Stimulated activated CD8-positive, alpha-beta memory T cell treated with anti-CD3 and anti-CD28 coated beads, Interleukin-15, amount 100 ng/mL, for 4 hours (primary cell): ENCODE results near the gene KLK1.

Source experiments
- DNase-seq, 2 donors: peaks; one replicate each; pipeline ENCODE4 v3.0.0-alpha.2; 2020; ENCODE audit warnings: low read depth in 2 of 2

KLK1 gene

GRCh38 chr19:50836543-50837195 is 13.1 kb upstream of the KLK1 start:
- DNase-seq, result no peak

- DNase-seq, result peak in 1 of 2 donors; percentile 43
Observed at GRCh38 chr19:50835785-50836542, 12.4 kb upstream of the KLK1 start.

GRCh38 chr19:50835103-50835784 is 11.7 kb upstream of the KLK1 start:
- DNase-seq, result no peak

GRCh38 chr19:50833802-50834167 is 10.2 kb upstream of the KLK1 start:
- no peak for DNase-seq

GRCh38 chr19:50833117-50833801 is 9.7 kb upstream of the KLK1 start, which contains the start of gene KLK15:
Gene KLK15, minus strand, starts transcription at chr19:50833574. Its CDS starts 2,082 bp downstream, at chr19:50831492.
- DNase-seq, result no peak

- DNase-seq, result no peak
Observed at GRCh38 chr19:50832666-50833065, 9.1 kb upstream of the KLK1 start.

GRCh38 chr19:50831026-50831396 is 7.4 kb upstream of the KLK1 start:
- no peak for DNase-seq

- no peak for DNase-seq
Observed at GRCh38 chr19:50830266-50831025, 6.9 kb upstream of the KLK1 start.

GRCh38 chr19:50829801-50830200 is 6.2 kb upstream of the KLK1 start:
- DNase-seq, result no peak

GRCh38 chr19:50827476-50827875 is 3.9 kb upstream of the KLK1 start:
- DNase-seq, result no peak

GRCh38 chr19:50826492-50827240 is 3.1 kb upstream of the KLK1 start:
- no peak for DNase-seq

GRCh38 chr19:50822661-50823208 is 852 bp downstream of the KLK1 start:
- DNase-seq, result no peak

- no peak for DNase-seq
Observed at GRCh38 chr19:50821622-50822021, 2.0 kb downstream of the KLK1 start.

GRCh38 chr19:50821248-50821612 is 2.4 kb downstream of the KLK1 start:
- DNase-seq, result no peak

- no peak for DNase-seq
Observed at GRCh38 chr19:50820549-50821247, 2.9 kb downstream of the KLK1 start.

GRCh38 chr19:50820086-50820485 is 3.5 kb downstream of the KLK1 start:
- no peak for DNase-seq

- DNase-seq, result no peak
Observed at GRCh38 chr19:50819636-50820035, 4.0 kb downstream of the KLK1 start.

- DNase-seq, result no peak
Observed at GRCh38 chr19:50818859-50819472, 4.6 kb downstream of the KLK1 start.
